GM13977 (cell line): ENCODE data around the gene RNF208.
"Not testable (repeated sequence)": the region's sequence is repeated elsewhere in the genome, so short reads cannot be mapped to it uniquely, and the experiment has no call there.

Experiments used
- DNase-seq: peaks from one replicate; pipeline ENCODE4 v3.0.0; 2012; ENCODE audit warnings: low spot score
- CTCF ChIP-seq: IDR thresholded peaks from 2 replicates; pipeline ENCODE4 v1.5.1; 2012; ENCODE audit warnings: mild to moderate bottlenecking, control low read depth; ENCODE audit not compliant: insufficient read depth; ENCODE audit errors: extremely low read depth, missing control alignments
- in situ Hi-C: fragments of 300-500 bp; cut with MboI; formaldehyde crosslinking; loops from one replicate; pipeline ENCODE4 v1.12.0; 2022; ENCODE audit warnings: low sequenced_read_pairs, low pct_unique_long_range_greater_than_20kb, mixed read lengths, inconsistent platforms; ENCODE audit not compliant: unreplicated experiment

The RNF208 gene

GRCh38 chr9:137242269-137243203, 20.5 kb upstream of the RNF208 start:
- no peak for DNase-seq
- TF ChIP-seq CTCF, result no peak
- in situ Hi-C loops, result no loop called here

- TF ChIP-seq CTCF, result no peak
- in situ Hi-C loops, result no loop called here
- peak; percentile 83 for DNase-seq
Observed at GRCh38 chr9:137241490-137242268, 19.6 kb upstream of the RNF208 start.

- DNase-seq, result peak; percentile 100
- no peak for TF ChIP-seq CTCF
- in situ Hi-C loops, result no loop called here
Observed at GRCh38 chr9:137240841-137241489, 18.9 kb upstream of the RNF208 start, which contains the start of gene TUBB4B. TUBB4B (plus strand) TSS chr9:137241287; CDS start chr9:137241361, 74 bp downstream.

GRCh38 chr9:137240318-137240840, 18.3 kb upstream of the RNF208 start:
- TF ChIP-seq CTCF, result peak; percentile 36
- peak; percentile 80 for DNase-seq
- in situ Hi-C loops, result no loop called here

- in situ Hi-C loops, DNase-seq: not testable (repeated sequence)
Observed at GRCh38 chr9:137239541-137240200, 17.6 kb upstream of the RNF208 start.

GRCh38 chr9:137237759-137238726, 16.0 kb upstream of the RNF208 start:
- DNase-seq, result no peak
- in situ Hi-C loops, result no loop called here

More at GRCh38 chr9:137237759-137238726, 16.0 kb upstream of the RNF208 start:
- no peak for TF ChIP-seq CTCF
